HL-60 (cell line): ENCODE results near the gene STK17B.

Source experiments
- CTCF ChIP-seq: IDR thresholded peaks from one replicate; pipeline ENCODE4 v1.5.1; 2011; ENCODE audit warnings: low read length, control low read depth, inconsistent platforms; ENCODE audit not compliant: insufficient read depth
- REST ChIP-seq: IDR thresholded peaks from 2 replicates; pipeline ENCODE4 v1.6.1; 2012; ENCODE audit warnings: low read depth; ENCODE audit not compliant: insufficient replicate concordance

GRCh38 chr2:196108604-196109003 is 62.8 kb downstream of the STK17B start:
- TF ChIP-seq REST = no peak
- TF ChIP-seq CTCF = no peak
